Fibroblast of villous mesenchyme (primary cell): ENCODE measurements around the gene GBA2. TPM values are rescaled to one million over a fixed set of nuclear protein-coding genes. Genes with fewer than 3 reads are reported as not detected.
A peak's percentile ranks its signal among the peaks of the same experiment; 100 is the strongest.

Source experiments
- DNase-seq: peaks from one replicate; pipeline ENCODE4 v3.0.0-alpha.2; 2010; ENCODE audit warnings: low read depth
- H3K4me3 ChIP-seq: 2 replicates; pipeline ENCODE4 v1.5.1; 2011; ENCODE audit warnings: low read depth, mild to moderate bottlenecking, low read length
- total RNA-seq: library from RNA; depleted of rRNA; stranded (reverse); fragments of >200 nt; gene quantifications from 2 replicates; pipeline ENCODE4 v1.2.3, GENCODE V29; 2012
- TF ChIP-seq, protein P1 (sequence below): IDR thresholded peaks from 2 replicates; pipeline ENCODE4 v1.5.1; 2012; ENCODE audit warnings: low read depth, mild to moderate bottlenecking, low read length; ENCODE audit not compliant: insufficient read depth

The GBA2 gene
- 29.0 and 38.4 TPM in 2 replicates for total RNA-seq

GRCh38 chr9:35748858-35749514 lies at the start of gene GBA2, which contains the start of gene RGP1:
Gene GBA2 (minus strand): TSS chr9:35749228. CDS start chr9:35748704, 524 bp downstream.
Gene RGP1 (plus strand): TSS chr9:35749287. CDS start chr9:35749756, 469 bp downstream.
- TF ChIP-seq, protein P1, sequence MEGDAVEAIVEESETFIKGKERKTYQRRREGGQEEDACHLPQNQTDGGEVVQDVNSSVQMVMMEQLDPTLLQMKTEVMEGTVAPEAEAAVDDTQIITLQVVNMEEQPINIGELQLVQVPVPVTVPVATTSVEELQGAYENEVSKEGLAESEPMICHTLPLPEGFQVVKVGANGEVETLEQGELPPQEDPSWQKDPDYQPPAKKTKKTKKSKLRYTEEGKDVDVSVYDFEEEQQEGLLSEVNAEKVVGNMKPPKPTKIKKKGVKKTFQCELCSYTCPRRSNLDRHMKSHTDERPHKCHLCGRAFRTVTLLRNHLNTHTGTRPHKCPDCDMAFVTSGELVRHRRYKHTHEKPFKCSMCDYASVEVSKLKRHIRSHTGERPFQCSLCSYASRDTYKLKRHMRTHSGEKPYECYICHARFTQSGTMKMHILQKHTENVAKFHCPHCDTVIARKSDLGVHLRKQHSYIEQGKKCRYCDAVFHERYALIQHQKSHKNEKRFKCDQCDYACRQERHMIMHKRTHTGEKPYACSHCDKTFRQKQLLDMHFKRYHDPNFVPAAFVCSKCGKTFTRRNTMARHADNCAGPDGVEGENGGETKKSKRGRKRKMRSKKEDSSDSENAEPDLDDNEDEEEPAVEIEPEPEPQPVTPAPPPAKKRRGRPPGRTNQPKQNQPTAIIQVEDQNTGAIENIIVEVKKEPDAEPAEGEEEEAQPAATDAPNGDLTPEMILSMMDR: no peak
- peak within 1 kb of the TSS; percentile 91 for H3K4me3 ChIP-seq
- DNase-seq: peak; percentile 79

DNA sequence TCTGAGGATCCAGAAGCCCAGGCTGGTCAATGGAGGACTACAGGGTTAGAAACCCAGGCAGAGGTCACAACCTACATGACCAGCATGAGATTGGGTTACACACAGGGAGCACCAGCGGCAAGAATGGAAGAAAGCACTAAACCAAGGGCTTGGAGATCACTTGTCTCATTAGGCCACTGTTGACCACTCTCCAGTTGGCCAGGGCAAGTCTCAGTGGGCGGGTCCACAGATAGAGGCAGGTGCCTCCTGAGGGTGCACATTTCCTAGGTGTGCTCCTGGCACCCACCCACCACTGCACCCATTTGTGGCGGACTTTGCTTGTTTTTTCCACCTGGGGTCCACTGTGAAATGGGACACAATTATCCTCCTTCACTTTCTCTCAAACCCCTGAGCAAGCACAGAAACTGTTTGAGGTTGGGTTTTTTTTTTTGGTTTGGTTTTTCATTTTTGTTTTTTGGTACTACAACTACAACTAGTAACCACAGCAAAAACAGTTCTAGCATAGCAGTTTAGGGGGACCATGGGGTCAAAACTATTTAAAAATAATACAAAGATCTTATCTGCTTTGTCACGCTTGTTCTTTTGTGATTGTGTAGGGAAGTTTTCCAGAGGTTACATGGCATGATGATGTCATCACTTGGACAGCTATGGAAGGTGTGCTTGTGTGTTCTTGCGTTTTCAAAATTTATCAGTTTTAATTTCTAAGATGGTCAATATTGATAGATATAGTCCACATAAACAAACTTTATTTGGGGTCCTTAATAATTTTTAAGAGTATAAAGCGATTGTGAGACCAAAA lies 48.5 kb upstream of the GBA2 start:
- no peak overlapping the region for H3K4me3 ChIP-seq
- TF ChIP-seq, protein P1: no peak
- DNase-seq: no peak

GRCh38 chr9:35795695-35796094 lies 46.7 kb upstream of the GBA2 start:
- TF ChIP-seq, protein P1: no peak
- no peak overlapping the region for H3K4me3 ChIP-seq
- DNase-seq: no peak

DNA sequence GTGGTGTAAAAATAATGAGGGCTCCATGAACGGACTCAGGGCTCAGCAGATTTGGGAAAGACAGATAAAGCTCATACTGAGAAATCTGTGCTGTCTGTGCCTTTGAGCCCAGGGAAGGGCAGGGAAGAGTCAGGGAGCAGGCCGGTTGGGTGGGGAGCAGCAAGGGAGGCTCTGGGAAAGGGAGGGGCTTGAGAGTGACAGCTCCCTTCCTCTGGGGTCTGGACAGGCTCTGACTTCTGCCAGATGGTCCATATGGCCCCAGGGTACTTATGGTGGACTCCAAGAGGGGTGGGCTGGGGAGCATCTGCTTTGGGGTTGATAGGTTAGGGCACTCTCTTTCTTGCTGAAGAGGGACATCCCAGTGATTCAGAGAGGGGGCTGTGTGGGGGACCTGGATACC lies 44.4 kb upstream of the GBA2 start:
- peak overlapping the region; percentile 60 for H3K4me3 ChIP-seq
- no peak for DNase-seq
- TF ChIP-seq, protein P1: no peak

DNA sequence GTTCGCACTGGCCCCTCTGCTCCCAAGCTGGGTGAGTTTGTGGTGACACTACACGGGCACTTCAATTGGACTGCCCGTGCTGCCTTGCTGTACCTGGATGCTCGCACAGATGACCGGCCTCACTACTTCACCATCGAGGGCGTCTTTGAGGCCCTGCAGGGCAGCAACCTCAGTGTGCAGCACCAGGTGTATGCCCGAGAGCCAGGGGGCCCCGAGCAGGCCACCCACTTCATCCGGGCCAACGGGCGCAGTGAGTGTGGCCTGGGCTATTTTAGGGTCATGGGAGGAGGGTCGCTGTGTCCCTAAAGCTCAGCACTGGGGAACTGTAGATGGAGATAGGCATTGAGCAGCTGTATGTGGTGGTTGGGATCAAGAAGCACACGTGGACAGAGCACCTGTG lies 43.8 kb upstream of the GBA2 start:
- TF ChIP-seq, protein P1: no peak
- DNase-seq: no peak
- peak overlapping the region; percentile 60 for H3K4me3 ChIP-seq

GRCh38 chr9:35792024-35792813 lies 43.2 kb upstream of the GBA2 start:
- TF ChIP-seq, protein P1: no peak
- peak overlapping the region; percentile 60 for H3K4me3 ChIP-seq
- DNase-seq: no peak
